Renal cortical epithelial cell (primary cell): ENCODE data around the gene FOXM1. TPM values are rescaled to one million over a fixed set of nuclear protein-coding genes. Genes with fewer than 3 reads are reported as not detected.

Experiments used
- total RNA-seq: library from RNA; depleted of rRNA; stranded (reverse); fragments of >200 nt; gene quantifications from 2 replicates; pipeline ENCODE4 v1.2.3, GENCODE V29; 2014

Gene FOXM1
- total RNA-seq, 1 donor from 2014 or later = 0.60 TPM

Other genes with a start within 250 kb of the FOXM1 start
- 54.2 and 87.5 TPM in 2 replicates for gene FKBP4, start 82.2 kb downstream of the FOXM1 start, total RNA-seq
- 7.8 and 21.2 TPM in 2 replicates for gene ITFG2, start 64.5 kb downstream of the FOXM1 start, total RNA-seq
- not detected in 2 replicates for gene NRIP2, start 42.1 kb downstream of the FOXM1 start, total RNA-seq
- gene TEX52, start 20.1 kb downstream of the FOXM1 start, total RNA-seq = not detected in 2 replicates
- gene RHNO1, start within 50 bp of the FOXM1 start, total RNA-seq = 18.0 and 22.7 TPM in 2 replicates
- 15.5 and 27.1 TPM in 2 replicates for gene TULP3, start 13.7 kb upstream of the FOXM1 start, total RNA-seq
- gene TEAD4, start 82.2 kb upstream of the FOXM1 start, total RNA-seq = 9.7 and 15.3 TPM in 2 replicates
- 24.7 and 91.3 TPM in 2 replicates for gene TSPAN9, start 200.2 kb upstream of the FOXM1 start, total RNA-seq